Neuronal stem cell (in vitro differentiated cells): Measurements from ENCODE around the gene IRS2.

Source experiments
- DNase-seq: peaks from one replicate; pipeline ENCODE4 v3.0.0-alpha.2; 2013; ENCODE audit warnings: low spot score
- H2AFZ ChIP-seq: one replicate; pipeline ENCODE4 v1.6.1; 2013; ENCODE audit warnings: mild to moderate bottlenecking, low read length, inconsistent platforms
- H2AK5ac ChIP-seq: 2 replicates; pipeline ENCODE4 v1.6.1; 2013; ENCODE audit warnings: low read depth, mild to moderate bottlenecking, inconsistent platforms, low read length, moderate library complexity, mixed read lengths
- H2BK120ac ChIP-seq: 2 replicates; pipeline ENCODE4 v1.6.1; 2013; ENCODE audit warnings: low read depth, mild to moderate bottlenecking, inconsistent platforms, low read length, moderate library complexity, mixed read lengths
- H2BK12ac ChIP-seq: one replicate; pipeline ENCODE4 v1.6.1; 2013; ENCODE audit warnings: low read length, inconsistent platforms
- H2BK15ac ChIP-seq: 2 replicates; pipeline ENCODE4 v1.6.1; 2013; ENCODE audit warnings: mild to moderate bottlenecking, low read length, inconsistent platforms, mixed read lengths
- H2BK5ac ChIP-seq: one replicate; pipeline ENCODE4 v1.6.1; 2013; ENCODE audit warnings: inconsistent platforms, mild to moderate bottlenecking, low read length, moderate library complexity
- H3K14ac ChIP-seq: one replicate; pipeline ENCODE4 v1.6.1; 2013; ENCODE audit warnings: low read length, inconsistent platforms
- H3K18ac ChIP-seq: 2 replicates; pipeline ENCODE4 v1.6.1; 2013; ENCODE audit warnings: low read length, inconsistent platforms
- H3K23ac ChIP-seq: 2 replicates; pipeline ENCODE4 v1.6.1; 2013; ENCODE audit warnings: low read depth, mild to moderate bottlenecking, mixed read lengths, low read length, inconsistent platforms; ENCODE audit not compliant: poor library complexity
- H3K27ac ChIP-seq: replicated peaks from 3 replicates; pipeline ENCODE4 v1.5.1; 2013; ENCODE audit warnings: low read length, inconsistent platforms
- H3K27me3 ChIP-seq, 3 experiments: 2 replicates each; pipeline ENCODE4 v1.6.1; 2013; ENCODE audit warnings: low read length in 3 of 3, mild to moderate bottlenecking in 2 of 3, inconsistent platforms in 1 of 3, low read depth in 1 of 3, mixed read lengths in 1 of 3, moderate library complexity in 1 of 3; ENCODE audit not compliant: control insufficient read depth in 3 of 3, insufficient read depth in 3 of 3
- H3K36me3 ChIP-seq, 2 donors: replicated peaks in 1 of 2; 2 replicates each; pipeline ENCODE4 v1.6.1; 2013; ENCODE audit warnings: low read length in 2 of 2; ENCODE audit not compliant: control insufficient read depth in 2 of 2, insufficient read depth in 2 of 2
- H3K4ac ChIP-seq: 2 replicates; pipeline ENCODE4 v1.6.1; 2013; ENCODE audit warnings: inconsistent platforms, mild to moderate bottlenecking, low read length, moderate library complexity
- H3K4me1 ChIP-seq, 2 donors: 1 replicate in 1 of 2; 2 replicates in 1 of 2; pipeline ENCODE4 v1.6.1; 2013; ENCODE audit warnings: low read length in 2 of 2, low read depth in 1 of 2; ENCODE audit not compliant: control insufficient read depth in 2 of 2, insufficient read depth in 1 of 2
- H3K4me2 ChIP-seq: one replicate; pipeline ENCODE4 v1.6.1; 2013; ENCODE audit warnings: mild to moderate bottlenecking, low read length, inconsistent platforms; ENCODE audit not compliant: insufficient read depth, poor library complexity, severe bottlenecking
- H3K4me3 ChIP-seq, 2 donors: 2 replicates each; pipeline ENCODE4 v1.5.1; 2013; ENCODE audit warnings: low read length in 2 of 2, mild to moderate bottlenecking in 2 of 2, inconsistent platforms in 1 of 2, moderate library complexity in 1 of 2
- H3K79me1 ChIP-seq: one replicate; pipeline ENCODE4 v1.6.1; 2013; ENCODE audit warnings: low read depth, mild to moderate bottlenecking, inconsistent platforms, low read length, moderate library complexity
- H3K9ac ChIP-seq: one replicate; pipeline ENCODE4 v1.6.1; 2013; ENCODE audit warnings: mild to moderate bottlenecking, low read depth, low read length, inconsistent platforms; ENCODE audit not compliant: poor library complexity
- H3K9me3 ChIP-seq, 2 donors: replicated peaks in 1 of 2; 2 replicates each; pipeline versions ENCODE3 to v1.6.1; 2013; ENCODE audit warnings: low read length in 2 of 2, mild to moderate bottlenecking in 2 of 2, inconsistent platforms in 1 of 2, low read depth in 1 of 2, mixed read lengths in 1 of 2, moderate library complexity in 1 of 2; ENCODE audit not compliant: control insufficient read depth in 2 of 2, insufficient read depth in 1 of 2
- H4K8ac ChIP-seq: one replicate; pipeline ENCODE4 v1.6.1; 2013; ENCODE audit warnings: low read depth, mild to moderate bottlenecking, inconsistent platforms, low read length, moderate library complexity
- H4K91ac ChIP-seq: one replicate; pipeline ENCODE4 v1.6.1; 2013; ENCODE audit warnings: low read length, low read depth, mild to moderate bottlenecking, inconsistent platforms; ENCODE audit not compliant: poor library complexity
- WGBS, 2 donors: extraction: QIAGEN DNeasy Blood & Tissue Kit; methylation state at CpG; one replicate each; pipeline ENCODE4 v1.1.7; 2013; ENCODE audit warnings: missing lambda C conversion rate in 2 of 2, mixed read lengths in 1 of 2; ENCODE audit not compliant: insufficient read length in 2 of 2, insufficient replicate concordance in 1 of 2; ENCODE audit errors: extremely low coverage in 2 of 2; 5-methylcytosine and 5-hydroxymethylcytosine counted together

IRS2 gene

GRCh38 chr13:109730812-109731335 is 55.5 kb downstream of the IRS2 start:
- Histone ChIP-seq H3K27me3 (no peaks in the 10 kb centered on the region), H2BK5ac (no peak overlapping the region), H3K4ac (no peak overlapping the region), H3K18ac (no peak overlapping the region), H3K4me1 (peaks cover 10 to 16% of the 10 kb centered on the region in 2 donors), H3K27ac (no peak overlapping the region), H2AK5ac (peak overlapping the region; percentile 64), H3K14ac (no peak overlapping the region), H3K4me2 (no peak overlapping the region), H3K23ac (no peak overlapping the region), H2BK120ac (no peak overlapping the region), H4K8ac (no peak overlapping the region), H3K9me3 (no peaks in the 10 kb centered on the region), H4K91ac (no peak overlapping the region), H2AFZ (peak overlapping the region; percentile 22), H2BK15ac (peak overlapping the region; percentile 11), H3K36me3 (no peaks in the 10 kb centered on the region), H3K79me1 (no peaks in the 10 kb centered on the region), H3K9ac (no peak overlapping the region), H3K4me3 (no peak overlapping the region), H2BK12ac (no peak overlapping the region)
- DNase-seq, result no peak
- WGBS, 2 donors, result no CpG with 5 or more reads among the region's 13 CpGs

- H3K27ac ChIP-seq, result peak overlapping the region; percentile 79
- peak; percentile 53 for DNase-seq
- no peak overlapping the region for H2BK15ac ChIP-seq
- no peaks in the 10 kb centered on the region for H3K79me1 ChIP-seq
- H3K36me3 ChIP-seq, result no peaks in the 10 kb centered on the region
- no peak overlapping the region for H4K8ac ChIP-seq
- H3K9me3 ChIP-seq, result no peaks in the 10 kb centered on the region
- H3K4me2 ChIP-seq, result peak overlapping the region; percentile 32
- H3K23ac ChIP-seq, result no peak overlapping the region
- no peak overlapping the region for H2BK120ac ChIP-seq
- H3K4me3 ChIP-seq, result no peak overlapping the region
- H3K9ac ChIP-seq, result no peak overlapping the region
- no peak overlapping the region for H4K91ac ChIP-seq
- no CpG with 5 or more reads among the region's 17 CpGs for WGBS, 2 donors
- H3K4me1 ChIP-seq, result peaks cover 10 to 16% of the 10 kb centered on the region in 2 donors
- H3K4ac ChIP-seq, result no peak overlapping the region
- no peak overlapping the region for H3K14ac ChIP-seq
- peak overlapping the region; percentile 84 for H2AFZ ChIP-seq
- H3K27me3 ChIP-seq, result no peaks in the 10 kb centered on the region
- peak overlapping the region; percentile 22 for H3K18ac ChIP-seq
- H2BK5ac ChIP-seq, result no peak overlapping the region
- H2AK5ac ChIP-seq, result no peak overlapping the region
- no peak overlapping the region for H2BK12ac ChIP-seq
Observed at GRCh38 chr13:109728791-109729731, 57.3 kb downstream of the IRS2 start.

- Histone ChIP-seq H3K14ac (no peak overlapping the region), H2BK12ac (no peak overlapping the region), H2AFZ (no peak overlapping the region), H2BK5ac (peak overlapping the region; percentile 54), H3K9me3 (no peaks in the 10 kb centered on the region), H3K9ac (no peak overlapping the region), H3K27me3 (no peaks in the 10 kb centered on the region), H2BK15ac (peak overlapping the region; percentile 78), H3K23ac (no peak overlapping the region), H3K36me3 (no peaks in the 10 kb centered on the region), H2AK5ac (peak overlapping the region; percentile 78), H4K8ac (no peak overlapping the region), H3K4ac (no peak overlapping the region), H3K18ac (peak overlapping the region; percentile 15), H4K91ac (no peak overlapping the region), H3K79me1 (no peaks in the 10 kb centered on the region), H3K4me3 (no peak overlapping the region), H2BK120ac (no peak overlapping the region), H3K4me1 (peaks cover 10 to 16% of the 10 kb centered on the region in 2 donors), H3K27ac (no peak overlapping the region), H3K4me2 (no peak overlapping the region)
- no peak for DNase-seq
- no CpG with 5 or more reads among the region's 10 CpGs for WGBS, 2 donors
Observed at GRCh38 chr13:109728061-109728460, 58.3 kb downstream of the IRS2 start.

- Histone ChIP-seq H3K4me1 (peaks cover 10 to 16% of the 10 kb centered on the region in 2 donors), H3K4ac (no peak overlapping the region), H3K4me2 (no peak overlapping the region), H4K91ac (no peak overlapping the region), H3K27ac (no peak overlapping the region), H3K4me3 (no peak overlapping the region), H2AFZ (no peak overlapping the region), H3K79me1 (no peaks in the 10 kb centered on the region), H3K23ac (no peak overlapping the region), H4K8ac (no peak overlapping the region), H2BK12ac (no peak overlapping the region), H3K36me3 (no peaks in the 10 kb centered on the region), H2AK5ac (no peak overlapping the region), H3K9me3 (no peaks in the 10 kb centered on the region), H3K18ac (no peak overlapping the region), H3K27me3 (peaks cover 0 to under 1% (median 0%) of the 10 kb centered on the region in 3 experiments), H2BK5ac (no peak overlapping the region), H3K9ac (no peak overlapping the region), H3K14ac (no peak overlapping the region), H2BK120ac (peak overlapping the region; percentile 78), H2BK15ac (no peak overlapping the region)
- WGBS, 2 donors, result no CpG with 5 or more reads among the region's 5 CpGs
- no peak for DNase-seq
Observed at GRCh38 chr13:109727251-109727650, 59.1 kb downstream of the IRS2 start.
